OCI-LY1 (cell line): ENCODE measurements around the gene SLC24A3.

ENCODE experiments used
- H2AFZ ChIP-seq: fragments of 200-600 bp; sonication (generic), shearing (Covaris generic); 2 replicates; pipeline ENCODE4 v1.6.0; 2014; ENCODE audit warnings: antibody characterized with exemption, mild to moderate bottlenecking, low read length
- H3F3A ChIP-seq: fragments of 200-600 bp; sonication (generic), shearing (Covaris generic); 2 replicates; pipeline ENCODE4 v1.6.0; 2014; ENCODE audit warnings: mild to moderate bottlenecking, antibody characterized with exemption, low read length, moderate library complexity; ENCODE audit not compliant: insufficient read depth
- H3K27ac ChIP-seq: fragments of 200-600 bp; sonication (generic); 2 replicates; pipeline ENCODE4 v1.5.1; 2014; ENCODE audit warnings: low read length, mixed run types, mild to moderate bottlenecking, low read depth; ENCODE audit not compliant: poor library complexity, severe bottlenecking
- H3K27me3 ChIP-seq: fragments of 200-600 bp; sonication (generic); 2 replicates; pipeline ENCODE4 v1.6.0; 2014; ENCODE audit warnings: antibody characterized with exemption, mild to moderate bottlenecking, low read length, moderate library complexity; ENCODE audit not compliant: insufficient read depth
- H3K36me3 ChIP-seq: fragments of 200-600 bp; sonication (generic); 2 replicates; pipeline ENCODE4 v1.6.1; 2014; ENCODE audit warnings: mild to moderate bottlenecking, antibody characterized with exemption, low read length, moderate library complexity, mixed read lengths; ENCODE audit not compliant: insufficient read depth
- H3K4me1 ChIP-seq: fragments of 200-600 bp; sonication (generic); 2 replicates; pipeline ENCODE4 v1.5.1; 2014; ENCODE audit warnings: mild to moderate bottlenecking, low read length, moderate library complexity; ENCODE audit not compliant: insufficient read depth, severe bottlenecking
- H3K4me2 ChIP-seq: fragments of 200-600 bp; sonication (generic), shearing (Covaris generic); 2 replicates; pipeline ENCODE4 v1.6.1; 2014; ENCODE audit warnings: low read length
- H3K4me3 ChIP-seq: fragments of 200-600 bp; sonication (generic); 2 replicates; pipeline ENCODE4 v1.5.1; 2014; ENCODE audit warnings: low read length, low read depth, mild to moderate bottlenecking, mixed read lengths; ENCODE audit not compliant: poor library complexity, severe bottlenecking
- H3K79me2 ChIP-seq: fragments of 200-600 bp; shearing (Covaris generic); 2 replicates; pipeline ENCODE4 v1.6.1; 2016; ENCODE audit warnings: mixed run types, low read length, mixed read lengths; ENCODE audit not compliant: insufficient read depth
- H3K9ac ChIP-seq: fragments of 200-600 bp; sonication (generic), shearing (Covaris generic); 2 replicates; pipeline ENCODE4 v1.6.1; 2014; ENCODE audit warnings: mild to moderate bottlenecking, low read length, mixed read lengths
- H3K9me2 ChIP-seq: fragments of 200-600 bp; sonication (generic), shearing (Covaris generic); 2 replicates; pipeline ENCODE4 v1.6.1; 2014; ENCODE audit warnings: low read depth, mild to moderate bottlenecking, low read length, mixed read lengths
- H3K9me3 ChIP-seq: fragments of 200-600 bp; shearing (Covaris generic); 2 replicates; pipeline ENCODE4 v1.6.1; 2014; ENCODE audit warnings: low read length, mixed read lengths
- H4K20me1 ChIP-seq: fragments of 200-600 bp; sonication (generic), shearing (Covaris generic); 2 replicates; pipeline ENCODE4 v1.6.0; 2016; ENCODE audit warnings: mild to moderate bottlenecking, low read length; ENCODE audit not compliant: insufficient read depth
- CTCF ChIP-seq: fragments of 200-600 bp; sonication (generic), shearing (Covaris generic); IDR thresholded peaks from 2 replicates; pipeline ENCODE4 v1.5.1; 2017; ENCODE audit warnings: mild to moderate bottlenecking, antibody characterized with exemption, low read length, moderate library complexity, mixed read lengths
- EZH2 ChIP-seq: fragments of 200-600 bp; sonication (generic), shearing (Covaris generic); IDR thresholded peaks from 2 replicates; pipeline ENCODE4 v1.8.0; 2017; ENCODE audit warnings: borderline replicate concordance, mixed run types, mild to moderate bottlenecking, antibody characterized with exemption, low read length, moderate library complexity, mixed read lengths

The SLC24A3 gene

GRCh38 chr20:19363476-19363875 is 151.0 kb downstream of the SLC24A3 start:
- Histone ChIP-seq H3K79me2 (no peaks in the 10 kb centered on the region), H3K4me3 (no peak overlapping the region), H3K9ac (no peak overlapping the region), H3K27ac (no peak overlapping the region), H3K27me3 (no peaks in the 10 kb centered on the region), H3F3A (no peaks in the 10 kb centered on the region), H2AFZ (no peak overlapping the region), H3K9me2 (no peaks in the 10 kb centered on the region), H3K4me2 (no peak overlapping the region), H3K4me1 (no peaks in the 10 kb centered on the region), H3K9me3 (no peaks in the 10 kb centered on the region), H3K36me3 (no peaks in the 10 kb centered on the region), H4K20me1 (no peaks in the 10 kb centered on the region)
- TF ChIP-seq CTCF (no peak), EZH2 (no peak)

DNA sequence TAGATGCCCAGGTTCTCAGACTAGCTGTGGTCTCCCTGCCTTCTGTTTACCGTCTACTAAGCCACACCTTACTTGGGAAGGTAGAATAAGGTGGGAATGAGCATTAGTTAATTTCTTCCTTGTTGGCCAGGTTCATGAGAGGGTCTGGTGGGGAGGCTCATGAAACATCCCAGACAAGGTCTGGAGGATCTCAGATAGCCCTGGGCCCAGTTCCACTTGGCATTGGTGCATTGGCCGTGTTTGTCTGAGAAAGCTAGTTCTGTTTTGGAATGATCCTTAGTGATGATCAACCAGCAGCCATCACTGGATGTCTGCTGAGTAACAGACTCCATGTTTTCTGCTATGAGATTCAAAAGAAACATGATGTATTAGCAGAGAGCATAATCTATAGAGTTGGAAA is 155.1 kb downstream of the SLC24A3 start:
- H3K27me3 ChIP-seq: no peaks in the 10 kb centered on the region
- no peaks in the 10 kb centered on the region for H3K9me2 ChIP-seq
- H2AFZ ChIP-seq: no peak overlapping the region
- no peaks in the 10 kb centered on the region for H3K4me1 ChIP-seq
- no peaks in the 10 kb centered on the region for H3K9me3 ChIP-seq
- no peak overlapping the region for H3K4me3 ChIP-seq
- H3F3A ChIP-seq: no peaks in the 10 kb centered on the region
- H3K36me3 ChIP-seq: no peaks in the 10 kb centered on the region
- no peaks in the 10 kb centered on the region for H3K79me2 ChIP-seq
- H4K20me1 ChIP-seq: no peaks in the 10 kb centered on the region
- TF ChIP-seq EZH2 (no peak), CTCF (no peak)
- no peak overlapping the region for H3K4me2 ChIP-seq
- H3K27ac ChIP-seq: no peak overlapping the region
- no peak overlapping the region for H3K9ac ChIP-seq

GRCh38 chr20:19368351-19368750 is 155.9 kb downstream of the SLC24A3 start:
- Histone ChIP-seq H3K4me1 (no peaks in the 10 kb centered on the region), H4K20me1 (no peaks in the 10 kb centered on the region), H3K9ac (no peak overlapping the region), H3K9me2 (no peaks in the 10 kb centered on the region), H3K9me3 (no peaks in the 10 kb centered on the region), H3K4me3 (no peak overlapping the region), H3K27me3 (no peaks in the 10 kb centered on the region), H3K27ac (no peak overlapping the region), H3K79me2 (no peaks in the 10 kb centered on the region), H2AFZ (no peak overlapping the region), H3F3A (no peaks in the 10 kb centered on the region), H3K36me3 (no peaks in the 10 kb centered on the region), H3K4me2 (no peak overlapping the region)
- TF ChIP-seq CTCF (no peak), EZH2 (no peak)
